ENCODE data around the gene TSPAN13. TPM values are rescaled to one million over a fixed set of nuclear protein-coding genes. Genes with fewer than 3 reads are reported as not detected.

The TSPAN13 gene
- total and polyA plus RNA-seq, 2 of the 4 experiments (the other 2 are of a cell fraction) = 3.0 to 5.0 TPM

DNA sequence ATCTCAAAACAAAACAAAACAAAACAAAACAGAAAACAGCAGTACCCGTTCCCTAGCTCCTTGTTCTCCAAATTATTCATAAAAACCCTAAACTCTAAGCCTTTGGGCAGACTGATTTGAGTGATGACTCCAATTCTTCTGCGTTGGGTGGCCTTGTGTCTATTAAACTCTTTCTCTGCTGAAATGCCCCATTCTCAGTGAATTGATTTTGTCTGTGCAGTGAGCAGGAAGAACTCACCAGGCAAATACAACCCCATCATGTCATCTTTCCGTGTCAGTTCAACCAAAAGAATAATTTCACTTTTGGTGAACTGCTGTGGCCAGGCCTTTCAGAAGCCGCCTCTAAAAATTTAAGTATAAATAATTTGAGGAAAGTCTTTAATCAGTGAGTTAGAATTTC lies 18.5 kb upstream of the TSPAN13 start:
- no peak overlapping the region for H3K27ac ChIP-seq (ENCODE audit: insufficient read depth, low read length)
- H3K14ac ChIP-seq (replicated peaks; ENCODE audit: low read depth, low read length) = no peak overlapping the region
- H3K23ac ChIP-seq (ENCODE audit: low read depth, low read length) = no peak overlapping the region
- CTCF ChIA-PET = no interaction called here
- no TSS peak for BruUV-seq (replicated peaks)
- peaks cover 1% of the 10 kb centered on the region; the same call in 1 of the 2 replicates for H3K4me1 ChIP-seq (ENCODE audit: control insufficient read depth, insufficient read depth, low read length)
- no peak overlapping the region for H2BK20ac ChIP-seq (ENCODE audit: low read depth, low read length)
- TF ChIP-seq RFX5 (IDR thresholded peaks at IDR 0.05; ENCODE audit: low read depth, low read length) = no peak
- no peak overlapping the region for H3K9ac ChIP-seq (ENCODE audit: low read depth, low read length)
- H4K91ac ChIP-seq (ENCODE audit: insufficient read depth, low read depth, low read length) = no peak overlapping the region
- no peak overlapping the region for H3K56ac ChIP-seq (ENCODE audit: extremely low read depth, insufficient read depth, low read length)
- DNase-seq (no peak), ATAC-seq (ENCODE audit: low read depth) (no peak)
- no peak overlapping the region for H2AK9ac ChIP-seq (replicated peaks; ENCODE audit: low read depth, low read length, poor library complexity)
- POLR2A ChIA-PET (ENCODE audit: unreplicated experiment) = no interaction called here
- H3K4ac ChIP-seq (ENCODE audit: low read depth, low read length) = no peak overlapping the region
- H4K20me1 ChIP-seq (ENCODE audit: insufficient read depth, low read length) = no peaks in the 10 kb centered on the region
- H3K79me1 ChIP-seq (ENCODE audit: low read depth in 1 of 2, low read length in 2 of 2) = no peaks in the 10 kb centered on the region
- peaks cover 3% of the 10 kb centered on the region; the same call in 1 of the 2 replicates for H3K9me1 ChIP-seq (ENCODE audit: insufficient read depth, low read length)
- no peak overlapping the region for H2BK15ac ChIP-seq (ENCODE audit: low read depth, low read length)
- no peak overlapping the region for H3K18ac ChIP-seq (ENCODE audit: low read depth, low read length)
- no peaks in the 10 kb centered on the region for H3K27me3 ChIP-seq (ENCODE audit: control insufficient read depth, insufficient read depth, low read length)
- no CpG with 5 or more reads among the region's 4 CpGs for WGBS, 2 experiments (ENCODE audit: extremely low coverage in 2 of 2, insufficient read length in 1 of 2)
- in situ Hi-C loops (cut with MboI; ENCODE audit: low sequenced_read_pairs) (no loop called here), intact Hi-C loops (cut with micrococcal nuclease) (no loop called here), dilution Hi-C loops (cut with HindIII; ENCODE audit: low sequenced_read_pairs, unreplicated experiment) (no loop called here)
- no peak overlapping the region for H2BK120ac ChIP-seq (ENCODE audit: low read depth, low read length)
- H3K36me3 ChIP-seq (ENCODE audit: control insufficient read depth, insufficient read depth, low read length) = no peaks in the 10 kb centered on the region
- H2AFZ ChIP-seq (replicated peaks; ENCODE audit: low read length, poor library complexity) = no peak overlapping the region
- H3K4me2 ChIP-seq (ENCODE audit: low read depth, low read length) = no peak overlapping the region
- no peak overlapping the region for H2BK5ac ChIP-seq (ENCODE audit: low read depth, low read length, poor library complexity, severe bottlenecking)
- no peak overlapping the region for H4K5ac ChIP-seq (ENCODE audit: low read depth, low read length)
- no peak overlapping the region for H4K8ac ChIP-seq (ENCODE audit: low read depth in 2 of 2, low read length in 2 of 2)
- no peak overlapping the region for H3K4me3 ChIP-seq (ENCODE audit: insufficient read depth, low read depth, low read length)
- H3K9me3 ChIP-seq (ENCODE audit: control insufficient read depth, insufficient read depth, low read length) = no peaks in the 10 kb centered on the region
- no peak overlapping the region for H2AK5ac ChIP-seq (ENCODE audit: low read depth, low read length)
